Measurements from ENCODE around the gene TRIP4.
"Not testable (repeated sequence)": the region's sequence is repeated elsewhere in the genome, so short reads cannot be mapped to it uniquely, and the experiment has no call there.

The TRIP4 gene

DNA sequence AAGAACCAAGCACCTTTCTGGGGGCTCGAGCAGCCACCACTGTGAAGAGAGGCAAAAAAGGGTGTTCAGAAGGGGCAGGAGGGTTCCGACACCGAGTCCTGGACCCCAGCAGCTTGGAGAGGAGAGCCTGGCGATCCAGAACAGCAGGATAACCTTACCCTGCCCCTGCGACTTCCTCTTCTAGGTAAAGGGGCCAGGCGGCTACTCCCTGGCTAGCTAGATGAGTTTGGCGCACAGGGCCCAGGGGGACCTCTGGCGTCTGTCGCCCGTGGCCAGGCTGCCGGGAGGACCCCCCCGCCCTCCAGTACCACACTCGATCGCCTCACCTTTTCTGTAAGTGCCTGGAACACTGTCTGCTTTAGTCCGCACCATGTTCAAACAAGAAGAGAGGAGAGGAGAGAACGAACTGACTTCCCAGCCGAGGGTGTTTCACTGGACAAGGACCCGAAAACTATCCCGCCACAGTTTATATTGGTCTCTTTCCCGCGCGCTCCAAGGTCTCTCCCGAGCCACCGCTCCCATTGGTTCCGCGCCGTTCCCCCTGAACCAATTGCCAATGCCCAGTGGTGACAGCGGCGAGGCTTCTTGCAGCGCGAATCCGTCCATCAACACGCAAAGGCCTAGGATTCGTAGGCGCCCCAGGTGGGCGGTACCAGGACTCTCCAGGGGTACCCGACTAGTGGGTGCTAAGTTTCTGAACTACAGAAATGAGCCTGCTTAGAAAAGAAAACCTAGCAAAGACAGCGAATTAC is 6.5 kb upstream of the TRIP4 start, which contains the start of gene PCLAF:
TSS of gene PCLAF (minus strand) at position 442 of the 752 bp plus-strand sequence. CDS start at position 372, 70 bp downstream.
- DNase-seq (ENCODE audit: low read depth in 3 of 3, low spot score in 1 of 3) = peak; percentile 63 to 79 (median 69)

DNA sequence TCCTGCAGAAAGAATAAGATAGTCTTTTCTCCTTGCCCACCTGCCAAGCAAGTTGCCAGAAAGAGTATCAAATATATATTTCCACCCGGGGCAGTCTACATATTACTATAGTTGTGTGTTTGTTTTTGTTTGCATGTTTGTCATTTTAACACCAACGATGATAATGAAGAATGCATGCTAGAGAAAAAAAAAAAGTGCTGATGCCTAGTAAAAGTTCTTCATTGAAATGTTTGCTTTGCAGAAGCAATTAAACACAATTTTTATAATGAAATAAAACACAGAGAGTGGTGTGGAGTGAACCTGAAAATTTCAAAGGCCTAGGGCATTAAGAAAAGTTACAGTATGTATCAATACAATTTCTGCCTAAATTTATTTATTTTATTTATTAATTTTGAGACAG is 3.9 kb upstream of the TRIP4 start:
- no peak for DNase-seq (ENCODE audit: low read depth in 3 of 3, low spot score in 1 of 3)

DNA sequence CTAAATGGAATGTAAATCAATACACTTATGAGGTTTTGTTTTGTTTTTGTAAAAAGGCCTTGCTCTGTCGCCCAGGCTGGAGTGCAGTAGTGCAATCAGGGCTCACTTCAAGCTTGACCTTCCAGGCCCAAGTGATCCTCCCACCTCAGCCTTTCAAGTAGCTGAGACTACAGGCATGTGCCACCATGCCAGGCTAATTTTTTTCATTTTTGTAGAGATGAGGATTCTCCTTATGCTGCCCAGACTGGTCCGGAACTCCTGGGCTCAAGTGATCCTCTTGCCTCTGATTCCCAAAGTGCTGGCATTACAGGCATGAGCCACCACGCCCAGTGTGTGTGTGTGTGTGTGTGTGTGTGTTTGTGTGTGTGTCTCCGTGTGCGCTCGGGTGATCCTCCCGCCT is 1.3 kb upstream of the TRIP4 start:
- DNase-seq (ENCODE audit: low read depth in 3 of 3, low spot score in 1 of 3) = no peak

DNA sequence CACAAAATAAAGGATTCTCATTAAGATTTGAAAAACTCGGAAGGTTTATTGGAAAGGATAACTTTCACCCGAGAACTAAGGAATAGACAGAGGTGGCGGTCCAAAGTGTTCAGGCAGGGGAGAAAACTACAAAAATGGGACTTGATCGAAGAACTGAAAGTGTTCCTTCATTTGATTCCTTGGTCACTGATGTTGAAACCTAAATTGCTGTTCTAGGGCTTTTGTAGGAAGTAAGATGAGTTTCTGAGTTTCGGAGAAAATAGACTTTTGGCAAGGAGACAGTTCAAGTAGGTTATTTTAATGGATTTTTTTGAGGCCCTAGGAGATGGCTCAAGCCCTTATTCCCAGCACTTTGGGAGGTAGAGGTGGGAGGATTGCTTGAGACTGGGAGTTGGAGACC is 1.4 kb downstream of the TRIP4 start:
- no peak for DNase-seq (ENCODE audit: low read depth in 3 of 3, low spot score in 1 of 3)

DNA sequence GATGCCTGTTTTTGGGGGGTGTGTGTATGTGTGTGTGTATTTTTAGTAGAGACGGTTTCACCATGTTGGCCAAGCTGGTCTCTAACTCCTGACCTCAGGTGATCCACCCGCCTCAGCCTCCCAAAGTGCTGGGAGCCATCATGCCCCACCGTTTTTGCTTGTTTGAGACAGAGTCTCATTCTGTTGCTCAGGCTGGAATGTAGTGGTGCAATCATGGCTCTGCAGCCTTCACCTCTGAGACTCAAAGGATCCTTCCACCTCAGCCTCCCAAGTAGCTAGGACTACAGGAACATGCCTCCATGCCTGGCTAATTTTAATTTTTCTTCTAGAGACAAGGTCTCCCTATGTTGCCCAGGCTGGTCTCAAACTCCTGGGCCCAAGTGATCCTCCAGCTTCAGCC is 4.8 kb downstream of the TRIP4 start:
- DNase-seq (ENCODE audit: low read depth in 3 of 3, low spot score in 1 of 3) = not testable (repeated sequence)

DNA sequence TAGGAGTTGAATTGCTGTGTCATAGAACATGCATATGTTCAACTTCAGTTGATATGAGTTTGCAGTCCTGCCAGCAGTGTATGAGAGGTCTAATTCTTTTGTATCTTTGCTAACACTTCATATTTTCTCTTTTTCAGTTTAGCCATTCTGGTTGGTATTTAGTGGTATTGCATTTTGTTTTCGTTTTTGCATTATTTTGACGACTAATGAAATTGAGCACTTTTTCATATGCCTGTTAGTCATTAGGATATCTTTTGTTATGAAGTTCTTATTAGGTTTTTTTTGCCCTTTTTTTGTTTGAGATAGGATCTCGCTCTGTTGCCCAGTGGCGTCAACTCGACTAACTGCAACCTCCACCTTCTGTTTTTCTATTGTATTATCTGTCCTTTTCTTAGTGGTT is 9.2 kb downstream of the TRIP4 start:
- DNase-seq (ENCODE audit: low read depth in 3 of 3, low spot score in 1 of 3) = no peak

DNA sequence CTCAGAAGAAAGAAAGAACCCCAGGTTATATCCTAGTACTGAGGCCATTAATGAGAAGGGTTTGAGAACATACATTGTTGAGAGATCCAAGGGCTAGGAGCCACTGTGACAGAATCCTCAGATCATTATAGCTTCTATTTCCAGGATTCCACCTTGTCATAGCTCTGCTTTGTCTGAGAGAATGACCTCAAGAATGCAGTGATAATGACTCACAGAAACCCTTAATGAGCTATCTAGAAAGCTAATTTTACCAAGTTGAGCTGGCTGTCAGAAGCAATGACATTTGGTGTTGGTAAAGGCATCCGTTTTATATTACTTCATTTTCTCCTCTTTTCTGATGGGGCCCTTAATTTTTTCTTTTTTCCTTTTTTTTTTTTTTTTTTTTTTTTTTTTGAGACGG is 10.9 kb downstream of the TRIP4 start:
- DNase-seq (ENCODE audit: low read depth in 3 of 3, low spot score in 1 of 3) = no peak

DNA sequence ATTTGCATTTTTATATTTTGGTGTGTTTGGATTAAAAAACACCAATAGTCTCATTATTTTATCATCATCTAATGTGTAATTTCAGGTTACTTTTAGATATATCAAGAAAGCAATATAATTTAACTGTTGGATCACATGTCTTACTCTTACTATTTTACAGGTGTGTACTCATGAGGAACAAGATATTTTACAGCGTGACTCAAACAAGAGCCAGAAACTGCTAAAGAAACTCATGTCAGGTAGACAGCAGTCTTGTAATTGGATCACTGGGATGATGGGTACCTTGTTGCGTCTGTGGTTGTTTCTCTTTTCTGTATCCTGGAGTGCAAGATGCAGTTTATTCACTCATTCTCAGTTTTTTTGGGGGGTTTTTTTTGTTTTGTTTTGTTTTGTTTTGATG is 12.9 kb downstream of the TRIP4 start:
- no peak for DNase-seq (ENCODE audit: low read depth in 3 of 3, low spot score in 1 of 3)

DNA sequence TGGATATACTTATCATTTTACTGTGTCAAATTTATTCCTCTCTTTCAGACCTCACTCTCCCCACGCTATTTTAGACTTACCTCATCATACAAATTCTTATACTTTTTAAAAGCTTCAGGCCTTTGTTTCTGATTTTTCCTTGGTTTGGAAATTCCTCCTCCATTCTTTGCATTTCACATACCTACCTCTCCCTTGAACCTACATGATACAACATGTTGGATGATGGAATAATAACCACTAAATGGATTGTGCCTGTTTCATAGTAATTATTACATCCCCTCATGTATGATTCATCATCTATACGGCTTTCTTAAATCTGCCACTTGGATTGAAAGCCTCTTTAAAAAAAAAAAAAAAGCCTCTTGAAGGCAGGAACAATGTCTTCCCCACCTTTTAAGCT is 24.6 kb downstream of the TRIP4 start:
- no peak for DNase-seq (ENCODE audit: low read depth in 3 of 3, low spot score in 1 of 3)

DNA sequence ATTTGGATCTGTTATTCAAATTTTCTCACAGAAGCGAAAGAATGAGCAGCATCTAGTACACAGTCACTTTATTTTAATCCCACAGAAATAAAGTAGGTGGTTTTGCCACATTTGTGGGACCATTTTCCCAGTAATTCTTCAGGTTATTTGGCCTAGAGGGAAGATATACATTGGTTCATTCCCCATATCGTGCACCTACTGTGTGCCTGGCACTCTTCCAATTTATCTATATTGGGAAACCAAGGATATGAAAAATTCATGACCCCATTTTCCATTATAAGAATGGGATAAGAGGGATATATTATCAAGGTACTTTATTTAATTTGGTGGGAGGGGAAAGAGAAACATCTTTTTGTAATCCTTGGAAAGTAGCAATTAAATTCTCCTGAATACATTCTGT is 35.1 kb downstream of the TRIP4 start:
- DNase-seq (ENCODE audit: low read depth in 3 of 3, low spot score in 1 of 3) = no peak

DNA sequence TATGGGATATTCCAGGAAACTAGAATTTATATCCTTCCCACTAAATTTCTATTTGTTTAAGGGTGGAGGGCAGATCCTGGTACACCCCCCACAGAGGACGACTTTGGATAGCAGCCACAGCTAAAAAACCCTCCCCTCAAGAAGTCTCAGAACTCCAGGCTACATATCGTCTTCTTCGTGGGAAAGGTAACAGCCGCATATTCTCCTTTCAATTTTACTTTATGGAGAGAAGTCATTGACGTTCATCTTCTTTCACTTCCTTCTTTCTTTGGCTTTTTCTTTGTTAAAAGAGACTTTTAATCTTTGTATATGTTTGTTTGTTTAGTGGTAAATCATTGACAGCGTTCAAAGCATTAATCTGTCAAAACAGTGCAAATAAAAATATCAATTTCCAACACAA is 36.3 kb downstream of the TRIP4 start:
- DNase-seq (ENCODE audit: low read depth in 3 of 3, low spot score in 1 of 3) = no peak

DNA sequence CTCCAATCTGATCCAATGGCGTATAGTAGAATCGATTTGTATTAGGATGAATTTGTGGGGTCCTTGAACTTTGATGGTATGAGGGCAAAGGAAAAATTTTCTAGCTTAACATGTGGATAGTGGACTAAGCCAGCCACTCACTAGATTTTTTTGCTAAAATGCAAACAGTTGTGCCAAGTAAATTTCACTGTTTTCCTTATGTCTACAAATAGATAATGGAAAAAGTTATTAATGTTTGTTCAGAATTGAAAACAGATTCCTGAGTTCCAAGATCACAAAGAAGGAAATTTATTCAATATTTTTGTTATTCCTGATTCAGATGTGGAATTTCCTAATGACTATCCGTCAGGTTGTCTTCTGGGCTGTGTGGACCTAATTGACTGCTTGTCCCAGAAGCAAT is 37.6 kb downstream of the TRIP4 start:
- DNase-seq (ENCODE audit: low read depth in 3 of 3, low spot score in 1 of 3) = no peak

DNA sequence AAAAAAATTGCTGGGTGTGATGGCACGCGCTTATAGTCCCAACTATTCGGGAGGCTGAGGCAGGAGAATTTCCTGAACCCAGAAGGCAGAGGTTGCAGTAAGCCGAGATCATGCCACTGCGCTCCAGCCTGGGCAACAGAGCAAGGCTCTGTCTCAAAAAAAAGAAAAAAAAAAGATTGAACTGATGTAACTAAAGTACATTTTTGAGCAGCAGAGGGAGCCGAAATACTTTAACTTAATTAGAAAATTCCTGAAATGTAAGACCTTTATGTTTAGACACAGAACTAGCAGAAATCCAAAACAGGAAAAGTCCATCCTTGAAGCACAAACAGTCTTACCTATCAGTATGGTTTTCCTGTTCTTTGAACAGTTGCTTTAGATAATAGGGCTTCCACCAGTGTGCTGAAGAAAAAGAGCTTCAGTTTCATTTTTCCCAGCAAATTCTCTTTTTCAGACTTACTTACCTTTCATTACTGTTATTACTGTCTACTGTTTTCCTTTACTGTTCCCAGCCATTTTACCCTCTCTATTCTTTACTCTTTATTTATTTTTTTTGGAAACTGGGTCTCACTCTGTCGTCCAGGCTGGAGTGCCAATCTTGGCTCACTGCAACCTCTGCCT is 39.3 kb downstream of the TRIP4 start:
- no peak for DNase-seq (ENCODE audit: low read depth in 3 of 3, low spot score in 1 of 3)

DNA sequence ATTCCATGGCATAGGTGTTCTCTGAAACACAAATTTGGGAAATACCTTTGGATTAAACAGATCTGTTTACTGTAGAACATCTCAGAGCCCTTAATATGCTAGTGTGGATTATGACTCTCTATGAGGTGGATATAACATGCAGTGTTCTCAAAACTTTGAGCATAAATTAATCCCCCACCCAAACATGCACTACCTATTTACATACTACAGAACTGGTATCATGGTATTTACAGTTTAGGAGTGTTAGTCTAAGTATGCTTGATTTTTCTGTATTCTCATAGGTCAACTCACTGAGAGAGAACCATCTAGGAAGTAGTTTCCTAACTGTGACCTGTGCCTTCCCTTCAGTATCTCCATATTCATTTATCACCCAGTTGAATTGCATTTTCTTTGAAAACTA is 41.8 kb downstream of the TRIP4 start:
- DNase-seq (ENCODE audit: low read depth in 3 of 3, low spot score in 1 of 3) = no peak

DNA sequence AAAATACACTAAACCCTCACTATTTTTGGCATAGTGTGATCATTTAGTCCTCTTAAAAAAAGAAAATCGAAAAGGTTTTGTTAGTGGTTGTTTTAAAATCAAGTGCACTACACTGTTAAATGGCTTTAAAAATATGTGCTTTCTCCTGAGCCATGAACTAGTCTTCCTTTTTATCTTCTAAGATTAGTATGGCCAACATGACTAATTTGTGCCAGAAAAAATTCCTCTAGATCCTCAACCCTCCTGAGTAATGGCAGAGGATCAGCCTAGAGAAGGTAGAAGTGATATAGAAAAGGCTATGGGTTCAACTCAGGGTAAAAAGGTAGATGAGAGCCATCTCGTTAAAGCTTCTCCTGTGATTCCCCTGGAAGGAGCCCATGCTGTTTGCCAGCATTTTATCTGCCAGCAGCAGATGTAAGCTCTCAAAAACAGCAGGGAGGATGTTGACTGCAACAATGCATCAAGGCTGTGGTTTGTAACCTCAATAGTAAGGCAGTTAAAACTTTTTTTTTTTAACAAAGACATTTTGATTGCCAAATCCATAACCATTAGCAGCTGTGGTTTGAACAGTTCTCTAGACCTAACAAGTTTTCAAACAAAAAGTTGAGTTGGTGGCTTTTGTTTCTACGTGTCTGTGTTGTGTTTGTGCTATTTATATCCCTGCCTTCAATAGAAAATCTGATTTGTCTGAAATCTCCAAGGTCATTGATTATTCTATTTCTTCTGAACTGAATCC is 42.5 kb downstream of the TRIP4 start:
- peak in 2 of 3 donors; percentile 6 to 7 for DNase-seq (ENCODE audit: low read depth in 3 of 3, low spot score in 1 of 3)

DNA sequence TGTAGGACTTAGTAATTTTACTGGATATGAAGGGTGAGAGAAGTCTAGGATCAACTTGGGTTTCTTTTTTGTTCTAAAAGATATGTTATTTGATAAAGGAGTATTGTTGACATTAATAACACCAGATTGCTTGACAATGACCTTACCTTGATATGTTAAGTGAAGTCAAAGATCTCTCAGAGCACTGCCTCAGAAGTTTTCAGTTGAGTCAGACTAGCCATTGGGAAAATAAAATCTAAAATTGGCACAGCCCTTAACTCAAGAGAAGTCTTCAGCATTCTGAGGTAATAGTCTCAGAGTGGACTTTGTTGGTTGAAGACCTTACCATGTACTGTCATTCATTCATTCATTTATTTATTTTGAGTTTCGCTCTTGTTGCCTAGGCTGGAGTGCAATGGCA is 50.3 kb downstream of the TRIP4 start:
- no peak for DNase-seq (ENCODE audit: low read depth in 3 of 3, low spot score in 1 of 3)

DNA sequence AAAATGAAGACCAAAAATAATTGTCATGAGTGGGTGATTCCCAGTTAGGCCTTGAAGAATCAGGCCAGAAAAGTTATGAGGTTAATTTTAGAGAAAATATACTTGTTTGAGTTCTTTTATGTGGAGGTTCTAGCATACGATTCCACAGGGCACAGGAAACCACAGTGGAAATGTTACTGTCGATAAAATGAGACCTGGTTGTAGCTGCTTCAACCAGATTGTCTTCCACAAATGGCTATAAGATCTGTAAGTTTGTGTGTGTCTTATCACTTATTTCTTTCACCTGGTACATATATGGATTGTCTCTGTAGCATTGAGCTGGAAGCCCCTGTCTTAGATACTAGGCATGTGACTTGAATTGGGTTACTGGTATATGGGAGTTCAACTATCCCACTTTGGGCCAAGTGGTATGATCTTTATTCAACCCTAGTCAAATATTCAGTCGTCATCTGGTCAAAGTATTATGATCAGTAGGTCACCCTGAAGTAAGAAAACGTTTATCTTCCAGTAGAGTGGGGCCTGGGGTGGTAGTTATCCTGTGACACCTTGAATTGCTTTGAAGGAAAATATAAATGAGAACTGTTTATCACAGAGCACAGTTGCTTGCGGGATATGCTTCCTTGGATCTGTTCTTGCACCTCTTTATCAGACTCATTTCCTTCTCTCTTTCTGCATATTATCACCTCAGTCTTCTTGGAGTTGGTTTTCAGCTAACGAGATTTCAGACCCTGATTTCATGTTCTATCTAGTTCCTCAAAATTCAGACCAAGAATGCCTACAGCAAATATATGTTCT is 51.2 kb downstream of the TRIP4 start:
- DNase-seq (ENCODE audit: low read depth in 3 of 3, low spot score in 1 of 3) = no peak

DNA sequence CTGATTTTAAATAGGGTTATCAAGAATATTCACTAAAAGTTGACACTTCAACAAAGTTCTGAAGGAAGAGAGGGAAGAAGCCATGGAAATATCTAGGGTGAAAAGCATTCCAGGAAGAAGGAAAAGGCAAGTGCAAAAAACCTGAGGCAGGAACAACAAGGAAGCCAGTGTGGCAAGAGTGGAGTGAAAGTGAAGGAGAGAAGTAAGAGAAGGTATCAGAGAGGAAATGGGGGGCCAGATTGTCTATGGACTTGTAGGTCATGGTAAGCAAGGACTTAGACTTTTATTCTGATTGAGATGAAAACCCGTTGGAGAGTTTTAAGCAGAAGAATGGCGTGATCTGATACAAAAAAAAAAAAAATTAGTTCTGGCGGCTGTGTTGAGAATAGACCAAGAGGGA is 54.2 kb downstream of the TRIP4 start:
- DNase-seq (ENCODE audit: low read depth in 3 of 3, low spot score in 1 of 3) = no peak

DNA sequence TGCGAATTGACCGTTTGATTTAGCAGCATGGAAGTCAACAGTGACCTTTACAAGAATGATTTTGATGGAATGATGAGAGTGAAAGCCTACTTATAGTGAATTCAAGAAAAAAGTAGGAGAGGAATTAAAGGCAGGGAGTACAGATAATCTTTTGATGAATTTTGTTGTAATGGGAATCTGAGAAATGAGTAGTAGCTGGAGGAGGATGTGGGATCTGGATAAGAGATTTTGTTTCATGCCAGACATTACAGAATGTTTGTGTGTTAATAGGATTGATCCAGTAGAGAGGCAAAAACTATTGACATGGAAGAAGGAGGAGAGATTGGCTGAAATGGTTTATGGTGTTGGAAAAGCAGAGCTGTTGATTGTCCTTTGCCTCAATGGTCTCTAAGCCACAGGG is 55.4 kb downstream of the TRIP4 start:
- no peak for DNase-seq (ENCODE audit: low read depth in 3 of 3, low spot score in 1 of 3)

DNA sequence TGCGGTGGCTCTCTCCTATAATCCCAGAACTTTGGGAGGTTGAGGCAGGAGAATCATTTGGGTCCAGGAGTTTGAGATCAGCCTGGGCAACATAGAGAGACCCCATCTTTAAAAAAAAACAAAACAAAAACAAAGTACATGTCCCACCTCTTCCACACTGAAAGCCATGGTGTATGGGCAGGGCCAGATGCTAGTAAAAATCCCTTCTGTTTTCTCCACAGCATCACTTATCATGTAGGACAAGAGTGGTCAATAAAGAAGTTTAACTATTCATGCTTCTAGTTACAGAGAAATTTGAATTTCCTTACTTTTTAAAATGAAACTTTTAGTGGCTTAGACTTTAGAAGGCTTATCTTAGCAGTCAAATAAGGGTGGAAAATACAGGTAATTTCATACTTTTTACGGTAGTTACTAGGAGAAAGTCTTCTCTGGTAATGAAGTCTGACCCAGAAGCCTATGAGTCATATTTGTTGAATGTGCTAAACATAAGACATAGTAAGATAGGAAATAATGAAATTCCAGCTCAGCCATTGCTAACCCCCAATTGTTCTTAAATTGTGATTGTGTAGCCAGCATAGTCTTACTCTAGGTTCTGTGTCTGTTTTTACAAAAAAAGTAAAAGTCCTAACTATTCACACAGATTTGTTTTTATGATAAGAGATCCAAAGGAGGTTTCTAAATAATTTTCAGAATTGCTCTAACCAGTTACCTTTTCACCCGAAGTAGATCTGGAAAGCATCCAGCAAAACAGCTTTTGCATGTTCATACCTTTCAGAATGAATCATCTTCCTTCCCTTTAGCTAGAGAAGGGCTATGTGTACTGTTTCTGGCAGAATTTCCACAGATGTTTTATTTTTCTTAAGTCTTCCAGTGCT is 56.3 kb downstream of the TRIP4 start:
- no peak for DNase-seq (ENCODE audit: low read depth in 3 of 3, low spot score in 1 of 3)

DNA sequence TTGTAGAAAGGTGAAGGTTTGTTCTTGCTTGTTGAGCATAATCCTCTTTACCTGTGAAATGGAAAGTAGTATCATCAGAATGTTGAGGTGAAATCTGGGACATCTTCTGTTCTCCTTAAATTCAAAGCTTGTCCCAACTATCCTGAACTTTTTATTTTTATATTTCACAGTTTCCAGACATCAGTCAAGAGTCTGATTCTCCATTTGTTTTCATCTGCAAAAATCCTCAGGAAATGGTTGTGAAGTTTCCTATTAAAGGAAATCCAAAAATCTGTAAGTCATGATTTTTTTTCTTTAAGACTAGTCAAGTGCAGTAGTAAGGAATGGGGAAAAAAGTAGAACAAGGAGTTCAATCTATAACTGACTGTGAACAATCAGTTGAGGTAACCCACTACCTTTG is 57.2 kb downstream of the TRIP4 start:
- DNase-seq (ENCODE audit: low read depth in 3 of 3, low spot score in 1 of 3) = no peak
